Sciatic nerve (tissue), 2 donors: ENCODE data around the gene P2RY12. TPM values are rescaled to one million over a fixed set of nuclear protein-coding genes. Genes with fewer than 3 reads are reported as not detected.
A peak's percentile ranks its signal among the peaks of the same experiment; 100 is the strongest.
"Not testable (repeated sequence)": the region's sequence is repeated elsewhere in the genome, so short reads cannot be mapped to it uniquely, and the experiment has no call there.

Experiments used
- ATAC-seq: fragments of 200-7000 bp; cut with Tn5 transposase; one replicate; pipeline ENCODE4 v1.9.1; 2020; ENCODE audit warnings: mild to moderate bottlenecking, moderate library complexity
- DNase-seq: peaks from one replicate; pipeline ENCODE4 v3.0.0-alpha.2; 2020; ENCODE audit warnings: low spot score
- intact Hi-C: fragments of 100-400 bp; cut with DNase I; formaldehyde crosslinking; loops from one replicate; pipeline ENCODE4 v1.14.2; 2022
- total RNA-seq: library from RNA; stranded (reverse); fragmentation: NEBNext Ultra II Directional; extraction: Animal tissue kit (Norgen Biotek cat#: 25700); gene quantifications from one replicate; pipeline ENCODE4 v1.2.1, GENCODE V29; 2021
- donor health status: DM: no; HTN: no; CAD: no.
- donor health status: DM: no; HTN: no; CAD: no.

The P2RY12 gene
- total RNA-seq, 1 donor from 2014 or later: 27.1 TPM

GRCh38 chr3:151394611-151395010, 10.1 kb upstream of the P2RY12 start:
- ATAC-seq (no peak), DNase-seq (no peak)
- intact Hi-C loops: no loop called here

- ATAC-seq: no peak
- no peak for DNase-seq
- intact Hi-C loops: no loop called here
Observed at GRCh38 chr3:151393941-151394340, 9.4 kb upstream of the P2RY12 start.

- DNase-seq (no peak), ATAC-seq (no peak)
Observed at GRCh38 chr3:151393146-151393830, 8.7 kb upstream of the P2RY12 start.

GRCh38 chr3:151392191-151392590, 7.6 kb upstream of the P2RY12 start:
- intact Hi-C loops, DNase-seq, ATAC-seq: not testable (repeated sequence)

More at GRCh38 chr3:151393146-151393830, 8.7 kb upstream of the P2RY12 start:
- intact Hi-C loops: no loop called here

GRCh38 chr3:151391720-151392119, 7.2 kb upstream of the P2RY12 start:
- intact Hi-C loops: no loop called here
- no peak for ATAC-seq

GRCh38 chr3:151387842-151388241, 3.3 kb upstream of the P2RY12 start:
- no peak for DNase-seq
- ATAC-seq: no peak
- intact Hi-C loops: no loop called here

More at GRCh38 chr3:151391720-151392119, 7.2 kb upstream of the P2RY12 start:
- DNase-seq: no peak

GRCh38 chr3:151387432-151387831, 2.9 kb upstream of the P2RY12 start:
- ATAC-seq: no peak
- no peak for DNase-seq
- intact Hi-C loops: no loop called here

- ATAC-seq (peak; percentile 69), DNase-seq (no peak)
- intact Hi-C loops: no loop called here
Observed at GRCh38 chr3:151386056-151386455, 1.5 kb upstream of the P2RY12 start.

GRCh38 chr3:151383956-151384355, 597 bp downstream of the P2RY12 start:
- ATAC-seq (peak; percentile 64), DNase-seq (no peak)
- intact Hi-C loops: no loop called here

GRCh38 chr3:151383111-151383510, 1.4 kb downstream of the P2RY12 start:
- no peak for ATAC-seq
- DNase-seq: no peak
- intact Hi-C loops: no loop called here

- no peak for DNase-seq
- no peak for ATAC-seq
- intact Hi-C loops: no loop called here
Observed at GRCh38 chr3:151382671-151383070, 1.9 kb downstream of the P2RY12 start.

GRCh38 chr3:151379083-151379734, 5.3 kb downstream of the P2RY12 start:
- DNase-seq: peak; percentile 62
- ATAC-seq: peak; percentile 62
- intact Hi-C loops: no loop called here

GRCh38 chr3:151377768-151378385, 6.7 kb downstream of the P2RY12 start:
- ATAC-seq (no peak), DNase-seq (no peak)
- intact Hi-C loops: no loop called here

GRCh38 chr3:151372063-151372820, 12.3 kb downstream of the P2RY12 start:
- intact Hi-C loops: no loop called here
- DNase-seq (no peak), ATAC-seq (no peak)

GRCh38 chr3:151371526-151371925, 13.0 kb downstream of the P2RY12 start:
- ATAC-seq: no peak
- intact Hi-C loops: no loop called here
- DNase-seq: no peak

GRCh38 chr3:151367448-151367847, 17.1 kb downstream of the P2RY12 start:
- no peak for ATAC-seq
- no peak for DNase-seq
- intact Hi-C loops: no loop called here

GRCh38 chr3:151366993-151367392, 17.6 kb downstream of the P2RY12 start:
- no peak for DNase-seq
- intact Hi-C loops: no loop called here
- no peak for ATAC-seq

GRCh38 chr3:151362751-151363174, 21.8 kb downstream of the P2RY12 start:
- intact Hi-C loops: no loop called here
- ATAC-seq: no peak
- no peak for DNase-seq

- ATAC-seq (peak; percentile 46), DNase-seq (no peak)
- intact Hi-C loops: no loop called here
Observed at GRCh38 chr3:151357463-151357850, 27.1 kb downstream of the P2RY12 start.
